GM18951 (cell line): Measurements from ENCODE around the gene ARHGAP24.

ENCODE experiments used
- POLR2A ChIP-seq: IDR thresholded peaks from 4 replicates; pipeline ENCODE4 v1.6.1; 2011; ENCODE audit warnings: mild to moderate bottlenecking; ENCODE audit not compliant: insufficient read length, insufficient read depth; ENCODE audit errors: extremely low read depth
- in situ Hi-C: fragments of 300-500 bp; cut with MboI; formaldehyde crosslinking; loops from one replicate; pipeline ENCODE4 v1.12.0; 2022; ENCODE audit warnings: low sequenced_read_pairs, mixed read lengths, inconsistent platforms; ENCODE audit not compliant: unreplicated experiment

ARHGAP24 gene

DNA sequence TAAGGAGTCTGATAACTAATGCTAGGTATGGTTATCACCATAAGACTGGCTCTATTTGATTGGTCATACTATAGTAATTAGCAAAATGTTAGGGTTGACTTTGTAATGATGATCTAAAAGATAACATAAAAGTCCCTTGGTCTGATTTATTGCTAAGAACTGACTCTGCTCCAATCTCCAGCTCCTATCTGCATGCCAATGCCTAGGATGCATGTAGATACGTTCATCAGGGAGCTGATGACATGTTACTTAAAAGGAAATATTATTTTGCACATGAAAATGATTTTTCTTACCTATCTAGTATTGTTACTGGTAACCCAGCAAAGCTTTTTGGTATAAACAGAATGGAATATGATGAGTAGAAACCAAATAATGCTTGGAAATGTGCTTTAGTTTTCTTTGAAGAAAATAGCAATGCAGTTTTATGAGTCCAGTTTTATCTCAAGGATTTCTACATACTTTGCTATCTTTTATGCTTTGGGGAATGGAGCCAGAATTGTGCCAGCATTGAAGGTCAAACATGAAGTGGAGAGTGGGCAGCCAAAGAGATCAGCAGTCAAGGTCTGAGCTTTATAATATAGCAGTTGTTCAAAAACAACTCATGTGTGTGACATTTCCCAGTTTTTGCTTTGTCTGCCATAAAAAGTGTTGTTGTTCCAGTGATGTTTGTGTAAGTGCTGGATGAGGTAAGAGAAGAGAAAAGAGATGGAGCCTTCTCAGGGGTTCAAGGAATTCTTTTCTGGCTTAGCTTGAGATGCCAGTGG, 121.0 kb downstream of the ARHGAP24 start:
- in situ Hi-C loops = no loop called here
- TF ChIP-seq POLR2A = no peak

DNA sequence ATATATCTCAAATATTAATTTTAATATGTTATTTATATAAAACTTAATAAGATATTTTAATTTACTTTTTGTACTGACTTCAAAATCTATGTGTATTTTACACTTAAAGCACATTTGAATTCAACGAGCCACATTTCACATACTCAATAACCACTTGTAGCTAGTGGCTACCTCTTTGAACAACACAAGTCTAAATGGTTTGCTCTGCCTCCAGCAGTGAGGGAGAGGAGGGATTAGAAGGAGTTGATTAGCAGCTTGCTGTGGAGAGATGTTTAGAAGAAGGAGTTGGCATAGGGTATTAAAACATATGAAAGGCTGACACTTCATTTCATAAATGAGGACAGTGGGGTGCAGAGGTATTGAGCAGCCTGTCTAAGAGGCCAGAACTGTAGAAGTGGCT, 124.0 kb downstream of the ARHGAP24 start:
- no peak for TF ChIP-seq POLR2A
- in situ Hi-C loops = no loop called here

DNA sequence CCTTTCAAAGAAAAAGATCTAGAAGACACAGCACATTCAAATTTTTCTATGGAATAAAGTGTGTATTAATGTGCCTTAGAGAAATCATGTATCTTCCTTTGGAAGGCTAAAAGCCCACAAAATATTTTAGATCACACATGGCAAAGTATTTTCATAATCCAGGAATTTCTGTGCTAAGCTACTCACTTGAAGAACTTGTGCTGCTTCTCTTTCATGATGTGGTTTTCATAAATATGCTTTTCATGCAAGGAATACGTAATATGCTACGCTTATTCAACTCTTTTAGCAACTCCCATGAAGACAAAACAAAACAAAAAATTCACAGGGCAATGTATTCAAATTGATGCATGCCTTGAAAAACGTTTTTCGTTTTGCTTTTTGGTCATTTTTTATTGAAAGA, 125.6 kb downstream of the ARHGAP24 start:
- no peak for TF ChIP-seq POLR2A

DNA sequence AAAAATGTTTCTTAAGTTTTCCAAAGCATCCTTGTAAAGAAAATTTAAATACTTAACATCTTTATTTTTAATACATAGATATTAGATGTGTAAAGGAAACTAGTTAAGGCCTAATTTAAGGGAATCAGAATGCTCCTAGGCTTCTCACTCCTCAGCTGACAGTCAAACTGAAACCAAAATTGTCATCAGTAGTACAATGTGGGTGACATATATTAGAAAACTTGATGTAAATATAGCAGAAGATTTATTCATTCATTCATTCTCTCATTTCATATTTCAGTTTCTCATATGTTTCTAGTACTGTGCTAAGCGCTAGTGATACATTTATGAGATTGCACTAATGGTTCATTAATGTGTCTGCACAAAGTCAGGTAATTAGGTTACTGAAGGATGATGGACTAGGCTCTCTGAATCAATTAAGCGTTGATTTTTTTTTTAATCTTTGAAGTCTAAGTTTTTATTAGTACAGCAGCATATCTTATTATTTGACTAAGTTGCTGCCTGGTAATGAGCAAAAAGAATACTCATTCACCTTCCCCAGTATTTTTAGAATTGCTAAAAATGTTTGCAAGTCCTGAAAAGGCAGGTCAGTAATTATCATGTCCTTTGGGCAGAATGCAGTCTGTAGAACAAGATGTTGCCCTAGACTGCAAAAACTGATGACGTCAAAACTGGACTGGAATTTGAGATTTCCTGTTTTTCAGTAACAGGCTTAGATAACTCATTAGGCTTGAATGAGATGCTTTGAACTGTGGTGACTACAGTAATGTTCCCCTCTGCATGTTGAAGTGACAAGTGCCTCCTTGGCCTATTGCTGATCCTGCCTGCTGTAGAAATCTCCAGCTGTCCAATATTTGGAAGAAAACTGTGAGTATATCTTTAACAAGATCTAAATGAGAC, 128.7 kb downstream of the ARHGAP24 start:
- in situ Hi-C loops = no loop called here
- TF ChIP-seq POLR2A = no peak

More for the DNA sequence above, 125.6 kb downstream of the ARHGAP24 start:
- in situ Hi-C loops = no loop called here

DNA sequence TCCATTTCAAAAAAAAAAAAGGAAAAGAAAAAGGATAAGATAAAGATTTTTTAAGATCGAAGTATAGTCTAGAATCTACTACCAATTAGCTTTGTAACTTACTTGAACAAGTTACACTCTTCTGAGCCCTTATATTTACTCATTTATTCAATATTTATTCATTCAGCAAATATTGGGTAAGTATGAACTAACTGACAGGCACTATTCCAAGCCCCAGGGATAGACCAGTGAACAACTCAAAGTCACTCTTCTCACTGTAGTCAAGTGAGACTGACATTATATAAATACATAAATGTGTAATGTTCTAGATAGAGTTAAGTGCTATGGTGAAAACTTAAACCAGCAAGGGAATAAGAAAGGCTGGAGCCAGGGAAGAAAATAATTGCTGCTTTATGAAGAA, 131.6 kb downstream of the ARHGAP24 start:
- in situ Hi-C loops = no loop called here
- no peak for TF ChIP-seq POLR2A

DNA sequence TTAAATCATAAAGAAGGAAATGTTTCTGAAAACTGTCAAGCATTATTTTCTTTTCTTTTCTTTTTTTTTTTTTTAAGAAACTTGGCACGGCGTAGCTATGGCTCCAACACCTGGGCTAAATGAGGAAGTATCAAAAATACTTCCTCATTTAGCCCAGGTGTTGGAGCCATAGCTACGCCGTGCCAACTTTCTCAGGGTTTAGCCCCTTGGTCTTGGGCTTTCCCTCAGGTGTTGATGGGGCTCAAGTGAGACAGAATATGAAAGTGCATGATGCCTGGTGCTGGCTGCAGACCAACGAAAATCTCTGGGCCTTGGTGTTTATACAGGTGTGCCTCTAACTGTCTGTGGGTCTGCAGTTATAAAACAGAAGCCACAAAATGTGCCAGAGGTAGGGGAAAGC, 132.7 kb downstream of the ARHGAP24 start:
- in situ Hi-C loops = no loop called here
- TF ChIP-seq POLR2A = no peak

DNA sequence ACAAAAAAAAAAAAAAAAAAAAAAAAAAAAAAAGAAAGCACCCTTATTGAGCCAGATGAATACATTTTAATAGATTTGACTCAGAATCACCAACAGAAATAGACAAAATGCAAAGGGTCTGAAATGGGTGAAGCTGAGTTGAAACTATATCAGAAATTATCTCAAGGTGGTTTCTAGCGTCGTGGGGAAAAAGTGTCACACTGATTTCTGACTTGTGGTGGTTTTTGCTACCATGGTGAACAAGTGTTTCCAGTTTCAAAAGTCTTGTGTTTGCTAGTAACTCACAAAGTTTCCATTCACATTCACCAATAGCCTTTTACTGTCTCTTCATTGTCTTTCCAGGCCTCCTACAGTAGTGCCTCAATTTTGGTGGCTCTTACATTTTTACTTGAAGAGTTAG, 135.5 kb downstream of the ARHGAP24 start:
- in situ Hi-C loops = no loop called here

DNA sequence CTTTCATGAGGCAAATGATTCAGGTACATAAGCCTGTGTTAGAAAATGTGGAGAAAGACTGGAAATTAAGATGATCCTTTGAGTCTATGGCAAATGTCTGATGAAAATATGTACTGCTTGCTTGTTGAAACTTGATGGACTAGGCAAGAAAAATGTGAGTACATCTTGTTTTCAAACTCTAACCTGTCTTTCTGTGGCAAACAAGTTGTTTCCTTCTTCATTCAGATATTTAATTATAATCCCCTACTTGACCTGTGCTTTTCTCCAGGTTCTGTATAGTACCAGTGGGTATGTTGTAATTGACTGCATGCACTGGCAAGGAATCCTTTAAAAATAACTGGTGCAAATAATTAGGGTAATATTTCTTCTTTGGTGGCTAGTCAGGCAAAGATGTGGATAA, 136.7 kb downstream of the ARHGAP24 start:
- in situ Hi-C loops = no loop called here
- TF ChIP-seq POLR2A = no peak

More for the DNA sequence above, 135.5 kb downstream of the ARHGAP24 start:
- no peak for TF ChIP-seq POLR2A

DNA sequence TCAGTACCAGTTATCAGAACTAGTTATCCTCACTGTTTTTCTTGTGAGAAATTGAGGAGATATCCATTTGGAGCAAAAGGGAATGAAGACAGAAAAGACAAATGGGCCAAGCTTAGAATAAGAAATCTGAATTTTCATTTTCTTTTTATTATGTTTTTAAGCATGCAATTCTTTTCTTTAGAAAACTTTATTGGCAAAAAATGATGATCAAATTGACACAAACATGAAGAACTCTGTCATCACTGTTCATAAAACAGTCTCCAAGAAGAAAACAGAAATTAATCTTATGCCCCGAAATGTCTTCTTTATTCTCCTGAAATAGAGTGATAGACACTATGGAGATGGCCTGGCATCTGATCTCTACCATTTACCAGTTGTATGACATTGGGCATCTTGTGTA, 139.0 kb downstream of the ARHGAP24 start:
- in situ Hi-C loops = no loop called here
- TF ChIP-seq POLR2A = no peak

DNA sequence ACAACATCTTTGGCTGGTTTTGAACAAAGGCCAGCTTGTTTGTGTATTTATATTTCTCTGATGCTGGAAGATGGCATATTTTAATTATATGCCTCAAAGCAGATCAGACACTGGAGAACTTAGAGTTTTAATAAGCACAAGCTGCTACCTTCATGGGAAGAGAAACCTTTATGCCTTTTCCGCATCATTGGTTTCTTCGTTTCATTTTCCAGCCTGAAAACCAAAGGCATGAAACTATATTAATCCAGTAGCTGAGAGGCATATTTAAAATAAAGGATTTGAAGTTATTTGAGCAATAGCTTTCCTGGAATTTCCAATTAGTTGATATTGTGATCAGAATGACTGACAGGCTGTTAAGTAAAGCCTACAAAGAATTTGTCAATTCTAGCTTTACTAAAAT, 141.0 kb downstream of the ARHGAP24 start:
- in situ Hi-C loops = no loop called here

DNA sequence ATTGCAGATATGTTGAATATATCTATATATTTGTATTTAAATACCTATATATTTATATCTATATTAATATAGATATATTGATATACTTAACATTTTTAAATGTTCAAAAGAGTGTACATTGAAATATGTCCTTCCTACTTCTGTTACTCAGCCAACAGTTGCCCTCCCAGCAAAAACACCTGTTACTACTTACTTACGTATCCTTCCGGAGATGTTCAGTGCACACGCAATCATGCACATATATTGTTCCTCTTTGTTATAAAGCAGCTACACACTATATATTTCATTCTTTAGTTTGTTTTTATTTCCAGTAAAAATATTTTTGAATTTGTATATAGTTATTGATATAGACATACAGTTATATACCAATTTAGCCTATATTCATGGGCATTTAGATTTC, 142.3 kb downstream of the ARHGAP24 start:
- in situ Hi-C loops = no loop called here
- TF ChIP-seq POLR2A = no peak

More for the DNA sequence above, 141.0 kb downstream of the ARHGAP24 start:
- no peak for TF ChIP-seq POLR2A

DNA sequence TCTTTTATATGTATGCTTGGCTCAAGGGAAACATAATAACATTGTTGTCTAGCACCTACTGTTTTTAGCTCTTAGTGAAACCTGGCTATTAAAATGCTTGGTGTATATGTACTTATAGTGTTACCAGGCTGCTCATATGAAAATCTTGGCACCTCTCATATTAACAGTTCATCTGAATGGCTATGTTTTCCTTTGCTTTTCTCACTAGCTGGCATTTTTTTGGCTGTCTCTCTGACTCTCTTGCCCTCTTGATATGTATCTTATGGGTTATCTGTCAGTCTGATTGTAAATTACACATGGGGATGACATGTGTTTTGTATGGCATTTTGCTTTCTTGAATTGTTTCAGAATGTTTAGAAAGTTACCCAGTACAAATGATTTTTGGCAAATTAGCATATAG, 158.0 kb downstream of the ARHGAP24 start:
- in situ Hi-C loops = no loop called here
- no peak for TF ChIP-seq POLR2A

DNA sequence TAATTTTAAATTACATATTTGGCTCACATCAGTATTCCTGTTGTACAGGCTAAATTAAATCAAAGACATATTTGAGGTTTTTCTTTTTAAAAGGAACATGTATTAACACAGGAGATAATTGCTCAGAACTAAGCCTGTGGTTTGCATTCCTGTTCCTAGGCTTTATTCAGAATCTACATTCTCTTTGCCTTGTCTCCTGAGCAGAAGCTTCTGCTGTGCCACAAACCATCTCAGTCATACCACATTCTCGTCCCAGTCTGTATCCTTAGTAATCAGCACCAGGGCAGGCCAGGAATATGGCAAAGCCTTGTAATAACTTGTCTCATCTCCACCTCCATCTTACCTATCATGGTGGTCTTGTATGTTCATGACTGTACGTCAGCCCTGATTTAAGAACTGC, 162.8 kb downstream of the ARHGAP24 start:
- in situ Hi-C loops = no loop called here
- TF ChIP-seq POLR2A = no peak

DNA sequence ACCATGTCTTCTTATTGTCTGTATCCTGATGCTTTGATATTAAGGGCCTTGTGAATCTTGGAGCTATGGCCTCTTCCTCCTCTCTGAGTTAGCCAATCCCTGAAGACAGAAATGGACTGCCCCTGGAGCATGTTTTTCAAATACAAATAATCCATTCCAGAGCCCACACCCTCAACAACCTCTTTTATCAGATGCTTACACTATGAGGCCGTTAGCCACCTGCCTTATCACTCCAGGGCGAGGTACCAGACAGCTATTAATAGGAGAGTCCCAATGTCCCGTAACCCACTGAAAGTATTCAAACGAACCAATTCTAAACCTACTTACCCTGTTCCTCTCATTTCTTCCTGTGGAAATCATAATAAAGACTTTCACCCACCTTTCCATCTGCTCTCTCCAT, 165.0 kb downstream of the ARHGAP24 start:
- in situ Hi-C loops = no loop called here
- no peak for TF ChIP-seq POLR2A
